Measurements from ENCODE around the gene DLX2.

DNA sequence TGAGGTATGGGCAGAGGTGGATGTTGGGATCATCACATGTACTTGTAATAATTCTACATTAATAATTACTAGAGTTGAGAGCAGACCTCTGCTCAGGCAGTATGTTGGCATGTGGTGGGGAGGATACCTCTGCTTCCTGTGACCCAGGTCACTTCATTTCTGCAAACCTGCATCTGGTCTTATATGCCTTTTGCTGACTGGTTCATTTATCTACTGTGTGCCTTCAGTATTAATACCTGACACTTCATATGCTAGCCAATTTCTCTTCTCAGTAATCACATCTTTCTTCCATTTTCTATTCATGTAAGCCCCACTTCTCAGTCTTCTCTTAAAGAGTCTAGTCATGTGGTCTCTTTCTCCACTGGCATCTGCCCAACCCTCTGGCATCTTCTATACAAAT is 41.1 kb upstream of the DLX2 start:
- TF ChIP-seq EP300 (IDR thresholded peaks at IDR 0.05), result no peak
- TF ChIP-seq, protein P1, sequence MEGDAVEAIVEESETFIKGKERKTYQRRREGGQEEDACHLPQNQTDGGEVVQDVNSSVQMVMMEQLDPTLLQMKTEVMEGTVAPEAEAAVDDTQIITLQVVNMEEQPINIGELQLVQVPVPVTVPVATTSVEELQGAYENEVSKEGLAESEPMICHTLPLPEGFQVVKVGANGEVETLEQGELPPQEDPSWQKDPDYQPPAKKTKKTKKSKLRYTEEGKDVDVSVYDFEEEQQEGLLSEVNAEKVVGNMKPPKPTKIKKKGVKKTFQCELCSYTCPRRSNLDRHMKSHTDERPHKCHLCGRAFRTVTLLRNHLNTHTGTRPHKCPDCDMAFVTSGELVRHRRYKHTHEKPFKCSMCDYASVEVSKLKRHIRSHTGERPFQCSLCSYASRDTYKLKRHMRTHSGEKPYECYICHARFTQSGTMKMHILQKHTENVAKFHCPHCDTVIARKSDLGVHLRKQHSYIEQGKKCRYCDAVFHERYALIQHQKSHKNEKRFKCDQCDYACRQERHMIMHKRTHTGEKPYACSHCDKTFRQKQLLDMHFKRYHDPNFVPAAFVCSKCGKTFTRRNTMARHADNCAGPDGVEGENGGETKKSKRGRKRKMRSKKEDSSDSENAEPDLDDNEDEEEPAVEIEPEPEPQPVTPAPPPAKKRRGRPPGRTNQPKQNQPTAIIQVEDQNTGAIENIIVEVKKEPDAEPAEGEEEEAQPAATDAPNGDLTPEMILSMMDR (IDR thresholded peaks at IDR 0.05), result no peak

Measured in upper lobe of left lung (tissue), 4 donors.